ENCODE results near the gene THAP4. TPM values are rescaled to one million over a fixed set of nuclear protein-coding genes. Genes with fewer than 3 reads are reported as not detected.

THAP4 gene, protein sequence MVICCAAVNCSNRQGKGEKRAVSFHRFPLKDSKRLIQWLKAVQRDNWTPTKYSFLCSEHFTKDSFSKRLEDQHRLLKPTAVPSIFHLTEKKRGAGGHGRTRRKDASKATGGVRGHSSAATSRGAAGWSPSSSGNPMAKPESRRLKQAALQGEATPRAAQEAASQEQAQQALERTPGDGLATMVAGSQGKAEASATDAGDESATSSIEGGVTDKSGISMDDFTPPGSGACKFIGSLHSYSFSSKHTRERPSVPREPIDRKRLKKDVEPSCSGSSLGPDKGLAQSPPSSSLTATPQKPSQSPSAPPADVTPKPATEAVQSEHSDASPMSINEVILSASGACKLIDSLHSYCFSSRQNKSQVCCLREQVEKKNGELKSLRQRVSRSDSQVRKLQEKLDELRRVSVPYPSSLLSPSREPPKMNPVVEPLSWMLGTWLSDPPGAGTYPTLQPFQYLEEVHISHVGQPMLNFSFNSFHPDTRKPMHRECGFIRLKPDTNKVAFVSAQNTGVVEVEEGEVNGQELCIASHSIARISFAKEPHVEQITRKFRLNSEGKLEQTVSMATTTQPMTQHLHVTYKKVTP
- total RNA-seq: 59.1 and 60.9 TPM in 2 replicates
- long read RNA-seq, partial matches to known transcripts: 0 of 5 reads
- long read RNA-seq, other reads (novel, unspliced or antisense): 2 of 5 reads

DNA sequence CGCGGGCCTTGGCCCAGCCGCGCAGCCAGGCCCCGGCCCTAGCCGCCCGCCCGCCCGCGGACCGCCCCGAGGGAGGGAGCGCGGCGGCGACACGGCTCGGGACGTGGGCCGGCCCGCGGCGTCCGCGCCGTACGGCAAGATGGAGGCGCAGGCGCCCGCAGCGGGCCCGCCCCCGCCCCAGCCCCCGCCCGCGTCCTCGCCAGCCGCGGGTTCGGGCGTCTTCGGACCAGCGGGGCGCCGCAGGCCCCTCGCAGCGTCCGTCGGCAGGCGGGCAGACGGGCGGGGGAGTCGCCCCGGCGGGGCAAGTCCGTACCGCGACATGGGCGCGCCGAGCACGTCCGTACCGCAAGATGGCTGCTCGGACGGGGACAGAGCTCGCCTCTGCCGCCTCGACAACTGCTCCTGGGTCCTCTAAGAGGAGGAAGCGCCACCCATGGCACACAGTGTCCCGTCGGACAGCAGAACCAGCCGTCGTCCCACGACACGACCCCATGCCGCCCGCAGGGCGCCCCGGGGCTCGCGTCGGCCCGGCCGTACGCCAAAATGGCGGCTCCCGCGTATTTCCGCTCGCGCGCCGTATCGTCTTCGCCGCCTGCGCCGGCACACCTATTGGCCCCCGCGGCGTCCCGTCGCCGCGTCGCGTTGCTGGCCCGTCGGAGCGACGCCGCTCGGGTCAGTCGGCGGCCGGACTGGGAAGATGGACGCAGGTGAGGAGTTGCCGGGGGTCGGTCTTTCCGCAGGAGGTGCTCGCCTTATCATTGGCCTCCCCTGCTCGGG, at the start of gene THAP4, which contains the start of gene ATG4B:
TSS of gene THAP4 (minus strand) at position 141 of the 777 bp plus-strand sequence. CDS start 141 bp downstream, outside the sequence.
TSS of gene ATG4B (plus strand) at position 676 of the 777 bp plus-strand sequence. CDS start at position 698, 22 bp downstream.
- Mint-ChIP-seq H3K4me1 (peaks cover 53% of the 10 kb centered on the region), H3K36me3 (ENCODE audit: low read depth) (peaks cover 14% of the 10 kb centered on the region), H3K9me3 (no peaks in the 10 kb centered on the region), H3K27me3 (ENCODE audit: low read depth) (no peaks in the 10 kb centered on the region), H3K27ac (ENCODE audit: unreplicated experiment) (peak within 1 kb of the TSS; percentile 19), H3K4me3 (peak within 1 kb of the TSS; percentile 94)
- DNase-seq (ENCODE audit: low read depth, low spot score): peak; percentile 77
- TF ChIP-seq CTCF (conservative IDR thresholded peaks at IDR 0.05): no peak

DNA sequence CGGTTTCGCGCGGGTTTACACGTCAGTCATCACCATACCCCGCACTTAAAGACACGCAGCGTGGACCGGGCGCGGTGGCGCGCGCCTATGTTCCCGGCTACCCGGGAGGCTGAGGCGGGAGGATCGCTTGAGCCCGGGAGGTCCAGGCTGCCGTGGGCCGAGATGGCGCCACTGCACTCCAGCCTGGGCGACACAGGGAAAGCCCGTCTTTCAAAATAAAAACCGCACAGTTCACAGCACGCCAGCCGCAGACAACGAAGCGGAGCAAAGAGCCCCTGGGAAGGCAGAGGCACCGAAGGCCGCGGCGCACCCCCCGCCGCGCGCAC, 49.3 kb upstream of the THAP4 start:
- TF ChIP-seq CTCF (conservative IDR thresholded peaks at IDR 0.05): no peak
- H3K4me3 Mint-ChIP-seq: peak overlapping the region; percentile 91
- peak overlapping the region; percentile 69 for H3K27ac Mint-ChIP-seq (ENCODE audit: unreplicated experiment)
- H3K4me1 Mint-ChIP-seq: peaks cover 24% of the 10 kb centered on the region
- no peaks in the 10 kb centered on the region for H3K9me3 Mint-ChIP-seq
- DNase-seq (ENCODE audit: low read depth, low spot score): no peak
- H3K36me3 Mint-ChIP-seq (ENCODE audit: low read depth): peaks cover 3% of the 10 kb centered on the region
- H3K27me3 Mint-ChIP-seq (ENCODE audit: low read depth): peaks cover 4% of the 10 kb centered on the region

GRCh38 chr2:241680827-241681599, 44.1 kb upstream of the THAP4 start:
- no peak for TF ChIP-seq CTCF (conservative IDR thresholded peaks at IDR 0.05)
- Mint-ChIP-seq H3K27me3 (ENCODE audit: low read depth) (peaks cover 2% of the 10 kb centered on the region), H3K27ac (ENCODE audit: unreplicated experiment) (peak overlapping the region; percentile 12), H3K36me3 (ENCODE audit: low read depth) (peaks cover 3% of the 10 kb centered on the region), H3K9me3 (no peaks in the 10 kb centered on the region), H3K4me3 (peak overlapping the region; percentile 75), H3K4me1 (peaks cover 14% of the 10 kb centered on the region)
- no peak for DNase-seq (ENCODE audit: low read depth, low spot score)

- H3K27me3 Mint-ChIP-seq (ENCODE audit: low read depth): no peaks in the 10 kb centered on the region
- H3K4me3 Mint-ChIP-seq: no peak overlapping the region
- DNase-seq (ENCODE audit: low read depth, low spot score): no peak
- H3K4me1 Mint-ChIP-seq: peaks cover 7% of the 10 kb centered on the region
- H3K9me3 Mint-ChIP-seq: no peaks in the 10 kb centered on the region
- no peak overlapping the region for H3K27ac Mint-ChIP-seq (ENCODE audit: unreplicated experiment)
- peaks cover 3% of the 10 kb centered on the region for H3K36me3 Mint-ChIP-seq (ENCODE audit: low read depth)
- no peak for TF ChIP-seq CTCF (conservative IDR thresholded peaks at IDR 0.05)
Measured at GRCh38 chr2:241680044-241680443, 43.1 kb upstream of the THAP4 start.
